ENCODE measurements around the gene TPT1. TPM values are rescaled to one million over a fixed set of nuclear protein-coding genes. Genes with fewer than 3 reads are reported as not detected.

Gene TPT1
- polyA plus RNA-seq, 2 of the 4 experiments (the other 2 are of a cell fraction): 2,486 to 3,850 TPM

- TF ChIP-seq ELK1 (IDR thresholded peaks at IDR 0.05; ENCODE audit: low read depth, low read length) (no peak), ZFP36 (IDR thresholded peaks at IDR 0.05; ENCODE audit: borderline replicate concordance, partially characterized antibody) (no peak), MAFK (IDR thresholded peaks at IDR 0.05; ENCODE audit: partially characterized antibody) (no peak), TFCP2L1 (CRISPR knock-in tag; IDR thresholded peaks at IDR 0.05) (no peak), CHD4 (IDR thresholded peaks at IDR 0.05; ENCODE audit: borderline replicate concordance) (no peak), MYC (IDR thresholded peaks at IDR 0.05; ENCODE audit: borderline replicate concordance, low read length) (no peak), PBX3 (IDR thresholded peaks at IDR 0.05) (no peak)
Observed at GRCh38 chr13:45352031-45352430, 11.0 kb upstream of the TPT1 start (continued).

GRCh38 chr13:45350152-45350551 is 9.2 kb upstream of the TPT1 start:
- no peak for FAIRE-seq

GRCh38 chr13:45349438-45349837 is 8.5 kb upstream of the TPT1 start:
- 58% methylated on average over 2 of the region's 2 CpGs for whole genome bisulfite sequencing (ENCODE audit: missing lambda C conversion rate)
- Histone ChIP-seq H3K4me2 (no peak overlapping the region), H3K4me3 (no peak overlapping the region), H3K4me1 (no peaks in the 10 kb centered on the region), H3K9me3 (no peaks in the 10 kb centered on the region), H3K27ac (no peak overlapping the region)
- no peak for ATAC-seq
- FAIRE-seq: no peak
- DNase-seq (ENCODE audit: low read depth in 1 of 2, low spot score in 1 of 2): no peak
- ChIA-PET POLR2A (no interaction called here), CTCF (interaction anchor here (0.6 to 1.1 kb wide), 3 partner anchors 9 to 22 kb away, joined by 4 to 5 read pairs (median 4); partner anchors contain the start of gene TPT1)
- no peak for TF ChIP-seq NFE2L2 (conservative IDR thresholded peaks at IDR 0.05; ENCODE audit: low read length)
- no peak for TF ChIP-seq CEBPB (IDR thresholded peaks at IDR 0.05)
- no peak for TF ChIP-seq RAD21 (conservative IDR thresholded peaks at IDR 0.05 in 1 of 2, IDR thresholded peaks at IDR 0.05 in 1 of 2)
- TF ChIP-seq POLR2A (IDR thresholded peaks at IDR 0.05; ENCODE audit: low read length): no peak
- TF ChIP-seq TP53 (CRISPR knock-in tag; IDR thresholded peaks at IDR 0.05): no peak
- TF ChIP-seq HMGXB4 (CRISPR knock-in tag; IDR thresholded peaks at IDR 0.05; ENCODE audit: borderline replicate concordance): no peak
- TF ChIP-seq NR3C1 (IDR thresholded peaks at IDR 0.05): no peak
- no peak for TF ChIP-seq JUNB (IDR thresholded peaks at IDR 0.05)
- TF ChIP-seq ZSCAN20 (CRISPR knock-in tag; IDR thresholded peaks at IDR 0.05): no peak
- TF ChIP-seq ELK1 (IDR thresholded peaks at IDR 0.05; ENCODE audit: low read depth, low read length): no peak
- no peak for TF ChIP-seq POLR2AphosphoS2 (conservative IDR thresholded peaks at IDR 0.05; ENCODE audit: low read length)

More at GRCh38 chr13:45350152-45350551, 9.2 kb upstream of the TPT1 start:
- Histone ChIP-seq H3K27ac (no peak overlapping the region), H3K4me2 (no peak overlapping the region), H3K4me1 (no peaks in the 10 kb centered on the region), H3K9me3 (no peaks in the 10 kb centered on the region), H3K4me3 (no peak overlapping the region)
- 93% methylated on average over 8 of the region's 8 CpGs for WGBS (ENCODE audit: missing lambda C conversion rate)
- TF ChIP-seq ZC3H11A (IDR thresholded peaks at IDR 0.05) (no peak), ELK1 (IDR thresholded peaks at IDR 0.05; ENCODE audit: low read depth, low read length) (no peak), ZFP36 (IDR thresholded peaks at IDR 0.05; ENCODE audit: borderline replicate concordance, partially characterized antibody) (no peak), BHLHE40 (IDR thresholded peaks at IDR 0.05; ENCODE audit: low read depth, low read length) (no peak), E2F6 (IDR thresholded peaks at IDR 0.05; ENCODE audit: borderline replicate concordance, low read depth) (no peak), PBX3 (IDR thresholded peaks at IDR 0.05) (no peak), TP53 (CRISPR knock-in tag; IDR thresholded peaks at IDR 0.05) (no peak), ESRRA (IDR thresholded peaks at IDR 0.05; ENCODE audit: borderline replicate concordance, low read length) (no peak), FOXS1 (CRISPR knock-in tag; IDR thresholded peaks at IDR 0.05) (no peak), NPAS2 (CRISPR knock-in tag; IDR thresholded peaks at IDR 0.05; ENCODE audit: borderline replicate concordance) (no peak), RAD21 (conservative IDR thresholded peaks at IDR 0.05 in 1 of 2, IDR thresholded peaks at IDR 0.05 in 1 of 2) (no peak), JUNB (IDR thresholded peaks at IDR 0.05) (no peak), GATA3 (IDR thresholded peaks at IDR 0.05; ENCODE audit: borderline replicate concordance) (no peak), HOXB13 (CRISPR knock-in tag; IDR thresholded peaks at IDR 0.05; ENCODE audit: low read depth) (no peak), FOSL2 (IDR thresholded peaks at IDR 0.05) (no peak), FOSL2 (CRISPR knock-in tag; IDR thresholded peaks at IDR 0.05) (no peak)
- ChIA-PET POLR2A (no interaction called here), CTCF (interaction anchor here (1.1 kb wide), 1 partner anchor 21 kb away, joined by 5 read pairs; no protein-coding TSS in a partner anchor)
- no peak for ATAC-seq
- no peak for DNase-seq (ENCODE audit: low read depth in 1 of 2, low spot score in 1 of 2)

Measured in A549 (cell line).